Natural killer cell (primary cell): ENCODE data around the gene CERS3. TPM values are rescaled to one million over a fixed set of nuclear protein-coding genes. Genes with fewer than 3 reads are reported as not detected.

ENCODE experiments used
- ATAC-seq, 3 donors: fragments of 150-1000 bp in 2 of 3; fragments of 200-7000 bp in 1 of 3; cut with Tn5 transposase; 1 replicate in 1 of 3; 2 replicates in 2 of 3; pipeline ENCODE4 v1.10.0; 2021; ENCODE audit warnings: mild to moderate bottlenecking in 2 of 3, moderate library complexity in 2 of 3
- DNase-seq, 2 donors: peaks; one replicate each; pipeline versions ENCODE4 v3.0.0 to v3.0.0-alpha.2; 2013 to 2021; ENCODE audit warnings: mixed read lengths in 1 of 2
- H3K27ac ChIP-seq: one replicate; pipeline ENCODE4 v1.5.1; 2013; ENCODE audit warnings: mild to moderate bottlenecking, low read length
- H3K27me3 ChIP-seq: one replicate; pipeline ENCODE4 v1.6.1; 2013; ENCODE audit warnings: low read length; ENCODE audit not compliant: control insufficient read depth, insufficient read depth
- H3K36me3 ChIP-seq: one replicate; pipeline ENCODE4 v1.6.1; 2013; ENCODE audit warnings: low read length; ENCODE audit not compliant: control insufficient read depth, insufficient read depth
- H3K4me1 ChIP-seq: one replicate; pipeline ENCODE4 v1.6.1; 2013; ENCODE audit warnings: low read length; ENCODE audit not compliant: control insufficient read depth, insufficient read depth
- H3K4me3 ChIP-seq: one replicate; pipeline ENCODE4 v1.5.1; 2013; ENCODE audit warnings: low read length
- H3K9me3 ChIP-seq: one replicate; pipeline ENCODE4 v1.6.1; 2013; ENCODE audit warnings: low read length; ENCODE audit not compliant: control insufficient read depth, insufficient read depth
- H3K27ac Mint-ChIP-seq, 2 donors: one replicate each; pipeline ENCODE4 v1.8.0; 2022; ENCODE audit warnings: mild to moderate bottlenecking in 2 of 2, mixed read lengths in 2 of 2, moderate library complexity in 1 of 2
- H3K27me3 Mint-ChIP-seq, 2 donors: one replicate each; pipeline ENCODE4 v1.8.0; 2022; ENCODE audit warnings: low read depth in 2 of 2, mixed read lengths in 2 of 2
- H3K36me3 Mint-ChIP-seq: one replicate; pipeline ENCODE4 v1.8.0; 2022; ENCODE audit warnings: mixed read lengths
- H3K4me1 Mint-ChIP-seq, 2 donors: one replicate each; pipeline ENCODE4 v1.8.0; 2022; ENCODE audit warnings: mixed read lengths in 2 of 2
- H3K4me3 Mint-ChIP-seq: one replicate; pipeline ENCODE4 v1.8.0; 2022; ENCODE audit warnings: mild to moderate bottlenecking, moderate library complexity, mixed read lengths
- H3K9me3 Mint-ChIP-seq, 2 donors: one replicate each; pipeline ENCODE4 v1.8.0; 2022; ENCODE audit warnings: mixed read lengths in 2 of 2
- CTCF ChIP-seq: fragments of 200-600 bp; IDR thresholded peaks from one replicate; pipeline ENCODE4 v1.8.0; 2022; ENCODE audit warnings: antibody characterized with exemption
- WGBS: methylation state at CpG from one replicate; pipeline ENCODE4 v1.1.7; 2013; ENCODE audit warnings: missing lambda C conversion rate; ENCODE audit not compliant: insufficient coverage; 5-methylcytosine and 5-hydroxymethylcytosine counted together
- intact Hi-C: fragments of 100-400 bp; cut with micrococcal nuclease; formaldehyde crosslinking; loops from one replicate; pipeline ENCODE4 v1.14.2; 2022
- total RNA-seq, 4 donors: library from RNA; stranded (reverse); fragments of 120-200 nt in 1 of 4; gene quantifications; one replicate each; pipeline versions ENCODE4 v1.2.3 to v1.2.4, GENCODE V29; 2013 to 2022

Gene CERS3
- total RNA-seq, 3 donors from 2014 or later (not counting 1 experiment from before 2014, with no cell fraction given), result 0.40 to 0.90 (median 0.48) TPM

- Mint-ChIP-seq H3K27ac (no peak overlapping the region), H3K27me3 (peaks cover 0 to 13% of the 10 kb centered on the region in 2 donors), H3K4me3 (no peak overlapping the region), H3K9me3 (peaks cover 0 to 3% of the 10 kb centered on the region in 2 donors), H3K4me1 (no peaks in the 10 kb centered on the region), H3K36me3 (no peaks in the 10 kb centered on the region)
- WGBS, result 64% methylated on average over 4 of the region's 5 CpGs
- intact Hi-C loops, result no loop called here
- no peak for TF ChIP-seq CTCF
- no peak overlapping the region for H3K4me3 ChIP-seq
- no peaks in the 10 kb centered on the region for H3K4me1 ChIP-seq
- ATAC-seq (no peak), DNase-seq (no peak)
- H3K9me3 ChIP-seq, result no peaks in the 10 kb centered on the region
- no peaks in the 10 kb centered on the region for H3K36me3 ChIP-seq
- no peak overlapping the region for H3K27ac ChIP-seq
- no peaks in the 10 kb centered on the region for H3K27me3 ChIP-seq
Measured at GRCh38 chr15:100464888-100465287, 63.9 kb downstream of the CERS3 start.

GRCh38 chr15:100464256-100464655 is 64.5 kb downstream of the CERS3 start:
- intact Hi-C loops, result no loop called here
- H3K36me3 ChIP-seq, result no peaks in the 10 kb centered on the region
- H3K4me1 ChIP-seq, result no peaks in the 10 kb centered on the region
- WGBS, result 50% methylated on average over 3 of the region's 3 CpGs
- Mint-ChIP-seq H3K27me3 (peaks cover 0 to 9% of the 10 kb centered on the region in 2 donors), H3K27ac (no peak overlapping the region), H3K4me3 (no peak overlapping the region), H3K4me1 (no peaks in the 10 kb centered on the region), H3K36me3 (no peaks in the 10 kb centered on the region), H3K9me3 (peaks cover 0 to 3% of the 10 kb centered on the region in 2 donors)
- no peaks in the 10 kb centered on the region for H3K9me3 ChIP-seq
- no peaks in the 10 kb centered on the region for H3K27me3 ChIP-seq
- DNase-seq (no peak), ATAC-seq (no peak)
- no peak overlapping the region for H3K4me3 ChIP-seq
- no peak overlapping the region for H3K27ac ChIP-seq
- TF ChIP-seq CTCF, result no peak

- H3K4me3 Mint-ChIP-seq, result no peak overlapping the region
- no peak overlapping the region for H3K27ac Mint-ChIP-seq
- peaks cover 0 to 3% of the 10 kb centered on the region in 2 donors for H3K27me3 Mint-ChIP-seq
- Histone ChIP-seq H3K27me3 (no peaks in the 10 kb centered on the region), H3K27ac (no peak overlapping the region), H3K4me3 (no peak overlapping the region), H3K36me3 (no peaks in the 10 kb centered on the region), H3K9me3 (no peaks in the 10 kb centered on the region), H3K4me1 (no peaks in the 10 kb centered on the region)
- no peaks in the 10 kb centered on the region for H3K36me3 Mint-ChIP-seq
- H3K4me1 Mint-ChIP-seq, result no peaks in the 10 kb centered on the region
- 95% methylated on average over 4 of the region's 4 CpGs for WGBS
- ATAC-seq (no peak), DNase-seq (no peak)
- intact Hi-C loops, result no loop called here
- no peak for TF ChIP-seq CTCF
- peaks cover 0 to 3% of the 10 kb centered on the region in 2 donors for H3K9me3 Mint-ChIP-seq
Measured at GRCh38 chr15:100463515-100463914, 65.2 kb downstream of the CERS3 start.

- TF ChIP-seq CTCF, result no peak
- Histone ChIP-seq H3K36me3 (no peaks in the 10 kb centered on the region), H3K4me1 (no peaks in the 10 kb centered on the region), H3K27ac (no peak overlapping the region), H3K27me3 (no peaks in the 10 kb centered on the region), H3K4me3 (no peak overlapping the region), H3K9me3 (no peaks in the 10 kb centered on the region)
- Mint-ChIP-seq H3K4me3 (no peak overlapping the region), H3K27ac (no peak overlapping the region), H3K4me1 (no peaks in the 10 kb centered on the region), H3K9me3 (peaks cover 0 to 3% of the 10 kb centered on the region in 2 donors), H3K27me3 (no peaks in the 10 kb centered on the region), H3K36me3 (no peaks in the 10 kb centered on the region)
- WGBS, result 59% methylated on average over 2 of the region's 2 CpGs
- DNase-seq (no peak), ATAC-seq (no peak)
- intact Hi-C loops, result no loop called here
Measured at GRCh38 chr15:100461049-100461448, 67.7 kb downstream of the CERS3 start.
